ENCODE results near the gene SOX4.

The SOX4 gene

DNA sequence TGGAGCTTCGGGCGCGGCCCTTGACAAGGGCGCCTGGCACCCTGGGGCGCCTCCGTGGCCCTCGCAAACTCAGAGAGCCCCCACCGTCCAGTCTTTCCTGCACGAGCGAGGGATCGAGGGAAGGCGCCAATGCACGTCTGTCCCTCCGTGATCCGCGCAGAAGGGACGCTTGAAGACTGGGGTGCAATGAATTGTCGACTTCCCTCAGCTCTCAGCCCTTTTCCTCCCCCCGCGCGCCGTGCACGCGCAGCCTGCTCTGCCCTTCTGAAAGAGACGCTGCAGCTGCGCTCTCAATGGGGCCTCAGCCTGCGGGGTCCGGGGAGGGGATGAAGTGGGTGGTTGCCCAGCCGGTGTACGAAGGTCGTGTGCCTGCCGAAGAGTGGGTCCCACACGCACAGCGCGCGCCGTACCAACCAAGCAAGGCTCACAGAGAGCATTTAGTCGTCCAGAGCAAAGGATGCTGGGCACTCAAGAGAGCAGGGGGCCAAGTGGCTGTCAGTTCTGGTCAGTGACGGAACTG lies 5.5 kb upstream of the SOX4 start:
- TF ChIP-seq, protein P1, sequence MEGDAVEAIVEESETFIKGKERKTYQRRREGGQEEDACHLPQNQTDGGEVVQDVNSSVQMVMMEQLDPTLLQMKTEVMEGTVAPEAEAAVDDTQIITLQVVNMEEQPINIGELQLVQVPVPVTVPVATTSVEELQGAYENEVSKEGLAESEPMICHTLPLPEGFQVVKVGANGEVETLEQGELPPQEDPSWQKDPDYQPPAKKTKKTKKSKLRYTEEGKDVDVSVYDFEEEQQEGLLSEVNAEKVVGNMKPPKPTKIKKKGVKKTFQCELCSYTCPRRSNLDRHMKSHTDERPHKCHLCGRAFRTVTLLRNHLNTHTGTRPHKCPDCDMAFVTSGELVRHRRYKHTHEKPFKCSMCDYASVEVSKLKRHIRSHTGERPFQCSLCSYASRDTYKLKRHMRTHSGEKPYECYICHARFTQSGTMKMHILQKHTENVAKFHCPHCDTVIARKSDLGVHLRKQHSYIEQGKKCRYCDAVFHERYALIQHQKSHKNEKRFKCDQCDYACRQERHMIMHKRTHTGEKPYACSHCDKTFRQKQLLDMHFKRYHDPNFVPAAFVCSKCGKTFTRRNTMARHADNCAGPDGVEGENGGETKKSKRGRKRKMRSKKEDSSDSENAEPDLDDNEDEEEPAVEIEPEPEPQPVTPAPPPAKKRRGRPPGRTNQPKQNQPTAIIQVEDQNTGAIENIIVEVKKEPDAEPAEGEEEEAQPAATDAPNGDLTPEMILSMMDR (IDR thresholded peaks at IDR 0.05; ENCODE audit: insufficient read depth, low read depth, low read length, missing control alignments) = no peak
- H3K4me3 ChIP-seq (ENCODE audit: low read length) = peak overlapping the region; percentile 80
- DNase-seq (ENCODE audit: low read depth) = peak; percentile 62

DNA sequence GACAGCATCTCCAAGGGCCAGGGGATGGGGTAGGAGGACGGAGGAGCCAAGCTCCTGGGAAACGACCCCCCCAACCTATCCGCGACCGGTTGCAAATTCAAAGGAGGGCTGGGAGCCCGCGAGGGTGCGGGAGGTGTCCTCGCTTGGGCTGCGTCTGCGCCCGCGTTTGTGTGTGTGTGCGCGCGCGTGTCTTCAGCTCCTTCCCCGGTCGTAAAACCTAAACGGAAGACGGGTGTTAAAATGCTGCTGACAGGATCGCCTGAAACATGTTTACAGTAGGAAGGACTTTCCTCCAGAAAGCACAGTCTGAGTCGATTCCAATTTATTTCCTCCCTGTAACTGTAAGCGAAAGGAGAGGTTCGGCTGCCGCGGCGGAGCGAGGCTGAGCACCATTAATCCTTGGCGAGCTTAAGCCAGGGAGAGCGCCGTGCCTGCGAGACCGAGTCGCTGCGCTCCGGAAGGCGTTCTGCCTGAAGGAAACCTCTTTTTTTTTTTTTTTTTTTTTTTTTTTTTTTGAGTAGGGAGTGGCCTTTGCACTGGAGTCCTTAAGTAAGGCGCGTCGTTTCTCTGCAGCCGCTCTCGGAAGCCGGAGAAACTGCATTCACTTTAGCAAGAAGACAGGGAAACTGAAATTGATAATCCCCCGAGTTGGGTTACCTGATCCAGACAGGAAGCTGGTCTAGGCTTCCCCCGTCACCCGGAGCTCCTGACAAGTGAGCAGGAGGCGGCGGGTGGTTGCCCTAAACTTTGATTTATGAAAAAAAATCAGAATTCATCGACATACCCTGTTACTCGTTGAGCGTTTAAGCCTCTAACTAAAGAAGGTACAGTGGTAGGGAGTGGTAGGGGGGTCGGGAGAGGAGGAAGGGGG lies 4.8 kb upstream of the SOX4 start:
- peak overlapping the region; percentile 80 for H3K4me3 ChIP-seq (ENCODE audit: low read length)
- peak; percentile 89 for DNase-seq (ENCODE audit: low read depth)
- TF ChIP-seq, protein P1 (IDR thresholded peaks at IDR 0.05; ENCODE audit: insufficient read depth, low read depth, low read length, missing control alignments) = no peak

DNA sequence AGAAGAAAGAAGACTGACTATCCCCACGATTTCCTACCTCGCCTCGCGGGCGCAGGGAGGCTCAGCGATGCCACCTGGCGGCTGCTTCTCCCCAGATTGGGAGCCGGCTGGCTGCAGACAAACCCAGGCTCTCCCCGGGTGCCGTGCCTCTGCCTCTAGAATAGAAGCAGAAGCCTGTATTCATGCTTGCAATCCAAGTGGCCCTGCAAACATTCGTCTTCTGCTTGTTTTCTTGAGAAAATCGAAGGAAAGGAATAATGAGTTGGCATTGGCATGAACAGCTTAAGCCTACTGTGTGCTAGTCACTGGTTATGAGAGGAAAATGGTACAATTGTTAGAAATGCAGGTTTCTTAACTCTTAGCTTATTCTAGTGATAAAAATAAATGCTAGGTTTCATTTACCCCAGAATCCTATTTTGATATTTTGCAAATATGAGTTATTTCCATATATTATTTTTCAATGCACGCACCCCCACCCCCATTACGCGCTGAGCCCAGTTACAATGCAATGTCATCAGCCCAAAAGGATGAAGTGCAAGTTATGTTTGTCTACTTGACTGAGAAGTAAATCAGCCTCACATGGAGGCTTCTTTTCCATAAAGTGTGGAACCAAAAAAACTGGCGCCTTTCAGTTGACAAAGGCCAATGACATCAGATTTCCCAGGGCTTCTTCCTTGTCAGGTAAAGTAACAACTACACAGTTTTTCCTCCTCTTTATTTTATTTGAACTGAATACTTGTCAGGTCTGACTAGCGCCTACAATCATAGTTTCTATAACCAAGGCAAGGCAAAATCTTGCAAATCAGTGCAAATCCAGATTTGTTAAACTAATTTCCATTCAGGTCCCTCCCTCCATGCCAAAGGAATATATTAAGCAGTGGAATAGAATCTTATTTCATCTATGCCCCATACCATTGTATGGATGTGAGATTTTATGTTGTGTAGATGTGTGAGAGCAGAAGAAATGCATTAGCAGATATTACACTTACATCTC lies 3.9 kb upstream of the SOX4 start:
- peak; percentile 84 for DNase-seq (ENCODE audit: low read depth)
- H3K4me3 ChIP-seq (ENCODE audit: low read length) = peak overlapping the region; percentile 80
- TF ChIP-seq, protein P1 (IDR thresholded peaks at IDR 0.05; ENCODE audit: insufficient read depth, low read depth, low read length, missing control alignments) = peak; percentile 95

DNA sequence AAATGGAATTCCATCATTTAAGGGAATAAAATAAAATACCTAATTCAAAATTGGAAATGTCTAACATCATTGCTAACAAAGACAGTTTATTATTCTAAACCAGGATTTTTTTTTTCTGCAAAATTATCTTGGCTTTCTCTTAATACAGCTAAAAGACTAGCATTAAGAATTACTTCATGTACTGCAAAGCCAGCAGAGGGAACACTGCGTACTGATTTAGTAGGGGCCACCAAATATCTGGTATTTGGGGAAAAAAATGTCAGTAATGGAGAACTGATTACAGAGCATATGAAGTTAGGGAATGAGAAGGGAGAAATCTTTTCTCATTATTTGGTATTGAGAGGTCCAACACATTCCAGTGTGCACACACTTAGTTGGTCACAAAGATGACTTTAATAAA lies 3.2 kb upstream of the SOX4 start:
- TF ChIP-seq, protein P1 (IDR thresholded peaks at IDR 0.05; ENCODE audit: insufficient read depth, low read depth, low read length, missing control alignments) = no peak
- DNase-seq (ENCODE audit: low read depth) = no peak
- H3K4me3 ChIP-seq (ENCODE audit: low read length) = no peak overlapping the region

DNA sequence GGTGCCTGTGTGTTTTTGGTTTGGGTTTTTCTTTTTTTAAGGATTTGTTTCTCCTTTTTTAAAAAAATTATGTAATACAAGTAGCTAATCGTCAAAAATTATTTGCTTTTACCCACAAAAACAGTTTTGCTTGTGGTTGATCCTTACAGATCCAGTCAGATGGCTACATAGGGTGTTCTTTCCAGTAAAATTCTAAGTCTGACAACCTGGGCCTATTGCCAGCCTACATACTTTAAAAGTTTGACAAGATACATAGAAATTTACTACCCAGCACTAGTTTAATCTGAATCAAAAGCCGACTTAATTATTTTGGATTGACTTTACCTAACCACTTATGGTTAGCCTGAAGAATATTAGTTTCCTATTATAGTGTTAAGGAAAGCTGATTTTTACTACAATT lies 2.1 kb upstream of the SOX4 start:
- no peak overlapping the region for H3K4me3 ChIP-seq (ENCODE audit: low read length)
- no peak for DNase-seq (ENCODE audit: low read depth)
- TF ChIP-seq, protein P1 (IDR thresholded peaks at IDR 0.05; ENCODE audit: insufficient read depth, low read depth, low read length, missing control alignments) = no peak

DNA sequence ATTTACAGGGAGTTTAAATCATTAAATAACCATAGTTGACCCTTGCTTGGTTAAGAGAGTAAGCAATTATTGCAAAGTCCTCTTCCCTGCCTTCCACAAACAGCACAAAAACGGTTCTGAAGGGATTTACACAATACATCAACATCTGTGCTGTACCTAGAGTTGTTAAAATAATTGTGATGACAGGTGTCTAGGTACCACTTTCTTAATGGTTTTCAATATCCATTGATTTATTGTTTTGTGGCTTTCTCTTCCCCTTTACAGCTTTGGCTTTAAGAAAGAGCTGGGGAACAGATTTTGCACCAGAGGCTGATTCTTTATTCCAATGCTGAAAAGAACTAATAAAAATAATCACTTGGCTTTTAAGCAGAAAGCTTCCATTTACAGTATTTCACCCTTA lies 598 bp upstream of the SOX4 start:
- peak overlapping the region; percentile 87 for H3K4me3 ChIP-seq (ENCODE audit: low read length)
- DNase-seq (ENCODE audit: low read depth) = no peak

More for the DNA sequence above, 598 bp upstream of the SOX4 start:
- TF ChIP-seq, protein P1 (IDR thresholded peaks at IDR 0.05; ENCODE audit: insufficient read depth, low read depth, low read length, missing control alignments) = no peak

Data from epithelial cell of esophagus (primary cell).